OCI-LY1 (cell line): ENCODE results near the gene TENT4A.

Experiments used
- CTCF ChIP-seq: fragments of 200-600 bp; sonication (generic), shearing (Covaris generic); IDR thresholded peaks from 2 replicates; pipeline ENCODE4 v1.5.1; 2017; ENCODE audit warnings: mild to moderate bottlenecking, antibody characterized with exemption, low read length, moderate library complexity, mixed read lengths
- EZH2 ChIP-seq: fragments of 200-600 bp; sonication (generic), shearing (Covaris generic); IDR thresholded peaks from 2 replicates; pipeline ENCODE4 v1.8.0; 2017; ENCODE audit warnings: borderline replicate concordance, mixed run types, mild to moderate bottlenecking, antibody characterized with exemption, low read length, moderate library complexity, mixed read lengths

- peak; percentile 21; the same call in 1 of the 2 replicates for TF ChIP-seq CTCF
- no peak for TF ChIP-seq EZH2
Measured at GRCh38 chr5:6726006-6726405, 12.8 kb downstream of the TENT4A start.
